NCI-H1048 (cell line): Measurements from ENCODE around the gene ZCCHC2.

Experiments
- DNase-seq: peaks from one replicate; lab custom pipeline; 2025; lab: John Stamatoyannopoulos, UW

ZCCHC2 gene

GRCh38 chr18:62610351-62610700 lies 87.5 kb downstream of the ZCCHC2 start:
- no peak for DNase-seq

- no peak for DNase-seq
Observed at GRCh38 chr18:62610701-62611411, 88.0 kb downstream of the ZCCHC2 start.

- no peak for DNase-seq
Observed at GRCh38 chr18:62611453-62612288, 88.8 kb downstream of the ZCCHC2 start.

- no peak for DNase-seq
Observed at GRCh38 chr18:62612289-62612645, 89.4 kb downstream of the ZCCHC2 start.

- no peak for DNase-seq
Observed at GRCh38 chr18:62612776-62613175, 90.0 kb downstream of the ZCCHC2 start.

GRCh38 chr18:62614494-62614893 lies 91.7 kb downstream of the ZCCHC2 start:
- no peak for DNase-seq

GRCh38 chr18:62616331-62616805 lies 93.5 kb downstream of the ZCCHC2 start:
- no peak for DNase-seq

GRCh38 chr18:62617793-62618591 lies 95.2 kb downstream of the ZCCHC2 start:
- no peak for DNase-seq

- no peak for DNase-seq
Observed at GRCh38 chr18:62618735-62619134, 95.9 kb downstream of the ZCCHC2 start.

- DNase-seq = no peak
Observed at GRCh38 chr18:62621546-62621945, 98.7 kb downstream of the ZCCHC2 start.

GRCh38 chr18:62625019-62625418 lies 102.2 kb downstream of the ZCCHC2 start:
- DNase-seq = no peak
